Tibial nerve (tissue), 4 donors: ENCODE measurements around the gene SLC35F3.

ENCODE experiments used
- CTCF ChIP-seq, 5 experiments: fragments of 200-600 bp in 3 of 5; fragments of 450-650 bp in 2 of 5; sonication (generic) in 3 of 5; IDR thresholded peaks; one replicate each; pipeline ENCODE4 v1.5.1; 2016 to 2019; ENCODE audit warnings: antibody characterized with exemption in 5 of 5, mild to moderate bottlenecking in 3 of 5, moderate library complexity in 2 of 5
- EP300 ChIP-seq, 2 donors: sonication (generic); formaldehyde crosslinking; IDR thresholded peaks; one replicate each; pipeline ENCODE4 v1.6.1; 2017; ENCODE audit warnings: antibody characterized with exemption in 2 of 2, mild to moderate bottlenecking in 1 of 2
- POLR2A ChIP-seq, 2 donors: fragments of 450-650 bp; IDR thresholded peaks; one replicate each; pipeline ENCODE4 v1.6.1; 2017; ENCODE audit warnings: antibody characterized with exemption in 2 of 2, mild to moderate bottlenecking in 2 of 2, moderate library complexity in 2 of 2

- TF ChIP-seq CTCF (IDR thresholded peaks at IDR 0.05) (no peak), POLR2A (IDR thresholded peaks at IDR 0.05) (no peak), EP300 (IDR thresholded peaks at IDR 0.05) (no peak)
These were observed 94.4 kb downstream of the SLC35F3 start for GRCh38 chr1:233998891-233999290.
